Measurements from ENCODE around the gene SERBP1. TPM values are rescaled to one million over a fixed set of nuclear protein-coding genes. Genes with fewer than 3 reads are reported as not detected.

SERBP1 gene
- total and polyA plus RNA-seq, 2 of the 8 experiments (the other 6 are each of a cell fraction or from before 2014, with no cell fraction given), result 229 to 536 TPM

DNA sequence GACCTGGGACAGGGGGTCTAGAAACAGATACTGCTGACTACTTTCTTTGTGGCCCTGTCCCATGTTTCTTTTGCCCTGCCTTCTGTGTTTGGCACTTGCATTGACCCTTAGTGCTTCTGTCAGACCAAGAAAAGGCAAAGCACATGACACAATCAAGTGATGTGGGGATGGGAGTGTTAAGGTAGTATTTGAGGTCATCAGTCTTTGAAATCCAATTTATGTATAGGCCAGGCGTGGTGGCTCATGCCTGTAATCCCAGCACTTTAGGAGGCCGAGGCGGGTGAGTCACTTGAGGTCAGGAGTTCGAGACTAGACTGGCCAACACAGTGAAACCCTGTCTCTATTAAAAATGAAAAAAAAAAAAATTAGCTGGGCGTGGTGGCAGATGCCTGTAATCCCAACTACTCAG lies 26.0 kb downstream of the SERBP1 start:
- Histone ChIP-seq H2AFZ (ENCODE audit: low read length) (no peak overlapping the region), H3K9ac (replicated peaks in 1 of 4; ENCODE audit: extremely low read depth in 1 of 4, low read depth in 3 of 4, low read length in 3 of 4) (no peak overlapping the region), H3K23ac (ENCODE audit: insufficient read length) (no peak overlapping the region), H3K36me3 (ENCODE audit: control insufficient read depth in 2 of 4, insufficient read depth in 4 of 4, low read length in 3 of 4) (peaks cover 0 to 4% (median 0%) of the 10 kb centered on the region in 4 experiments; a peak in 1 of 8 replicates), H3K14ac (ENCODE audit: insufficient read length) (no peak overlapping the region), H4K91ac (replicated peaks; ENCODE audit: insufficient read length, low read length) (no peak overlapping the region), H3K18ac (ENCODE audit: extremely low read depth, low read length) (no peak overlapping the region), H3K4me2 (ENCODE audit: insufficient read depth in 1 of 2, low read depth in 2 of 2, low read length in 2 of 2) (no peak overlapping the region), H4K20me1 (replicated peaks in 1 of 2; ENCODE audit: control insufficient read depth in 1 of 2, insufficient read depth in 2 of 2, low read length in 2 of 2) (peaks cover 0 to 2% of the 10 kb centered on the region in 2 experiments), H2BK15ac (ENCODE audit: low read length) (no peak overlapping the region), H4K5ac (ENCODE audit: insufficient read length, low read depth, low read length) (no peak overlapping the region), H3K4ac (replicated peaks; ENCODE audit: insufficient read length, low read depth, low read length) (no peak overlapping the region), H3K9me3 (ENCODE audit: insufficient read depth in 2 of 2, low read depth in 1 of 2, low read length in 1 of 2) (no peaks in the 10 kb centered on the region), H3K27ac (ENCODE audit: low read depth, low read length) (no peak overlapping the region), H3K23me2 (ENCODE audit: low read depth, low read length) (no peaks in the 10 kb centered on the region), H2BK5ac (ENCODE audit: low read depth, low read length) (no peak overlapping the region), H3K4me3 (ENCODE audit: extremely low read depth in 1 of 4, insufficient read depth in 2 of 4, low read depth in 3 of 4, low read length in 4 of 4) (no peak overlapping the region), H2BK120ac (replicated peaks; ENCODE audit: low read depth, low read length) (no peak overlapping the region), H4K8ac (ENCODE audit: extremely low read depth, insufficient read depth, low read length) (no peak overlapping the region), H3K4me1 (replicated peaks in 1 of 4; ENCODE audit: control insufficient read depth in 3 of 4, insufficient read depth in 4 of 4, low read length in 3 of 4) (peaks cover 1 to 12% (median 7%) of the 10 kb centered on the region in 4 experiments; a peak in 4 of 7 replicates), H3K56ac (replicated peaks; ENCODE audit: insufficient read length, low read depth, low read length) (no peak overlapping the region), H3K79me1 (ENCODE audit: low read depth, low read length) (no peaks in the 10 kb centered on the region), H2BK20ac (ENCODE audit: low read length) (no peak overlapping the region), H2AK5ac (ENCODE audit: low read depth, low read length) (no peak overlapping the region), H2BK12ac (ENCODE audit: low read depth, low read length) (no peak overlapping the region), H3K79me2 (ENCODE audit: control insufficient read depth in 1 of 2, insufficient read depth in 2 of 2, low read length in 2 of 2) (no peaks in the 10 kb centered on the region), H3K27me3 (replicated peaks in 1 of 4; ENCODE audit: control insufficient read depth in 3 of 4, extremely low read depth in 1 of 4, insufficient read depth in 3 of 4, low read length in 3 of 4) (no peaks in the 10 kb centered on the region)
- TF ChIP-seq POLR2A (IDR thresholded peaks at IDR 0.05; ENCODE audit: control extremely low read depth in 1 of 2, low read depth in 2 of 2, low read length in 2 of 2) (peak in 1 of 2 experiments; percentile 42; a peak in 1 of 3 replicates), CBX5 (IDR thresholded peaks at IDR 0.05; ENCODE audit: low read depth, low read length) (no peak), POLR2AphosphoS5 (IDR thresholded peaks at IDR 0.05; ENCODE audit: low read depth, low read length) (0 out of 2 replicates have a peak, but pooled peaks have one; percentile 41), JUN (IDR thresholded peaks at IDR 0.05; ENCODE audit: low read depth, low read length) (no peak)
- ChIA-PET CTCF (ENCODE audit: partially characterized antibody) (interaction anchor here (0.6 kb wide), 1 partner anchor 100 kb away, joined by 3 read pairs; no protein-coding TSS in a partner anchor), POLR2A (ENCODE audit: partially characterized antibody) (interaction anchor here (7.8 kb wide), 1 partner anchor 26 kb away, joined by 96 read pairs; the partner anchor contains the start of gene SERBP1)
- 92% methylated on average over 5 of the region's 5 CpGs; no CpG with 5 or more reads in 1 of the 2 experiments for WGBS, 2 experiments (ENCODE audit: extremely low coverage in 1 of 2, insufficient coverage in 1 of 2, insufficient read length in 1 of 2, insufficient replicate concordance in 2 of 2, low coverage in 1 of 2, low lambda C conversion rate in 2 of 2, missing lambda C conversion rate in 1 of 2)
- no peak for FAIRE-seq
- DNase-seq (ENCODE audit: low read depth in 1 of 2, low spot score in 2 of 2), result no peak
